Measurements from ENCODE around the gene MTCH1.

MTCH1 gene

GRCh38 chr6:36989264-36989663 is 3.3 kb upstream of the MTCH1 start:
- DNase-seq (ENCODE audit: extremely low read depth, low read depth) = no peak
- TF ChIP-seq, protein P1, sequence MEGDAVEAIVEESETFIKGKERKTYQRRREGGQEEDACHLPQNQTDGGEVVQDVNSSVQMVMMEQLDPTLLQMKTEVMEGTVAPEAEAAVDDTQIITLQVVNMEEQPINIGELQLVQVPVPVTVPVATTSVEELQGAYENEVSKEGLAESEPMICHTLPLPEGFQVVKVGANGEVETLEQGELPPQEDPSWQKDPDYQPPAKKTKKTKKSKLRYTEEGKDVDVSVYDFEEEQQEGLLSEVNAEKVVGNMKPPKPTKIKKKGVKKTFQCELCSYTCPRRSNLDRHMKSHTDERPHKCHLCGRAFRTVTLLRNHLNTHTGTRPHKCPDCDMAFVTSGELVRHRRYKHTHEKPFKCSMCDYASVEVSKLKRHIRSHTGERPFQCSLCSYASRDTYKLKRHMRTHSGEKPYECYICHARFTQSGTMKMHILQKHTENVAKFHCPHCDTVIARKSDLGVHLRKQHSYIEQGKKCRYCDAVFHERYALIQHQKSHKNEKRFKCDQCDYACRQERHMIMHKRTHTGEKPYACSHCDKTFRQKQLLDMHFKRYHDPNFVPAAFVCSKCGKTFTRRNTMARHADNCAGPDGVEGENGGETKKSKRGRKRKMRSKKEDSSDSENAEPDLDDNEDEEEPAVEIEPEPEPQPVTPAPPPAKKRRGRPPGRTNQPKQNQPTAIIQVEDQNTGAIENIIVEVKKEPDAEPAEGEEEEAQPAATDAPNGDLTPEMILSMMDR (IDR thresholded peaks at IDR 0.05; ENCODE audit: low read depth, low read length, missing control alignments) = no peak
- H3K4me3 ChIP-seq (replicated peaks; ENCODE audit: low read depth, low read length) = no peak overlapping the region

- no peak for DNase-seq (ENCODE audit: extremely low read depth, low read depth)
- H3K4me3 ChIP-seq (replicated peaks; ENCODE audit: low read depth, low read length) = peak overlapping the region; percentile 78
- TF ChIP-seq, protein P1 (IDR thresholded peaks at IDR 0.05; ENCODE audit: low read depth, low read length, missing control alignments) = no peak
Measured at GRCh38 chr6:36986704-36987047, 680 bp upstream of the MTCH1 start.

GRCh38 chr6:36985417-36985807 is 584 bp downstream of the MTCH1 start:
- no peak for DNase-seq (ENCODE audit: extremely low read depth, low read depth)
- H3K4me3 ChIP-seq (replicated peaks; ENCODE audit: low read depth, low read length) = peak overlapping the region; percentile 78
- TF ChIP-seq, protein P1 (IDR thresholded peaks at IDR 0.05; ENCODE audit: low read depth, low read length, missing control alignments) = no peak

DNA sequence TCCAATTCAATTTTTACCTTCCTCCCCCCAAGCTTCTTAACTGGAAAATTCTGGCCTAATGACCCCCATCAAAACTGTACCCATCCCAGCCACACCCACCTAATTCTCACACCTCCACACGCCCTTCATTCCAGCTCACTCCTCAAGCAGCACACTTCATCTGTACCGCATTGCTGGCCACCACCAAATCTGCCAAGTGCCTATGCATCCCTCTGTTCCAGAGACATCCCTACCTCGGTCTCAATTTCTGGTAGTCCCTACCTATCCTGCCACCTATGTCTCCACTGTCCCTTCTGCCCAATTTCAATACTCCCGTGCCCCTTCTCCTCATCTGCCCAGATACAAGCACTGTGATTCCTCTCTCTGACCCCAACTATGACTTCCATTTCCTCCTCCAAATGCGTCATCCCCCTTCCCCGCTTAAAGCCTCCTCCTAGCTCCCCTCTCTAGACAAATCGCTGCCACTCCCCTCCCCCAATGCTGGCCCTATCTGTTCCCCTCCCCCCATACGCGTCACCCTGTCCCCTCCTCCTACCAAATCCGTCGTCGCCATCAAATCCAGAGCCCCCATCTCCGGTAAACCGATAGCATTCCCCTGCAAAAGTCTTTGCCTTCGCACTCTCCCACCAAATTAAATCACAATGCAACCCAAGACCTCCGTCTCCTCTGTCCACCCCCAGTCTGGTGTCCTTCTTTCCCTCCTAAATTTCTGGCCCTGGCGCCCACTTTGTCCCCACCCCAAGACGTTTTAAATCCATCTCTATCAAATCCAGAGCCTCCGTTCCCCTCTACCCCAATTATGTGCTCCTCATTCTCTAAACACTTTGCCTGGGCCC is 1.2 kb downstream of the MTCH1 start:
- TF ChIP-seq, protein P1 (IDR thresholded peaks at IDR 0.05; ENCODE audit: low read depth, low read length, missing control alignments) = no peak
- DNase-seq (ENCODE audit: extremely low read depth, low read depth) = peak; percentile 30
- peak overlapping the region; percentile 78 for H3K4me3 ChIP-seq (replicated peaks; ENCODE audit: low read depth, low read length)

DNA sequence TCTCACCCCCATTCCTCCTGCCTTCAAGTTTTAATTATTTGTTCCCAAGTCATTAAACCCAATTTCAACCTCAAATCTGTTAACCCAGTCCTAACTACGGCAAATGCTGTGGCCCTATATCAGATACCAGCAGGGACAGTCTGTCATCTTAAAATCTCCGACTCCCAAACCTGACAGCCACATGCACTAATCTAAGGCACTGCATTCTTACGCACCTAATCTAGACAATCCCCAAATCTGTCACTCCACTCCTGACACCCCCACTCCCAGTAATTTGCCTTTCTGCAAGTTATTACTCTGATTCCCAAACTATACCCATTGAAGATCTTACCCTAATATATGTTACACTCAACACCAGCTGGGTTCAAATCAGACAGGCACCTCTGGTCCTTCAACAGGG is 2.5 kb downstream of the MTCH1 start:
- no peak for DNase-seq (ENCODE audit: extremely low read depth, low read depth)
- TF ChIP-seq, protein P1 (IDR thresholded peaks at IDR 0.05; ENCODE audit: low read depth, low read length, missing control alignments) = no peak
- H3K4me3 ChIP-seq (replicated peaks; ENCODE audit: low read depth, low read length) = peak overlapping the region; percentile 78

DNA sequence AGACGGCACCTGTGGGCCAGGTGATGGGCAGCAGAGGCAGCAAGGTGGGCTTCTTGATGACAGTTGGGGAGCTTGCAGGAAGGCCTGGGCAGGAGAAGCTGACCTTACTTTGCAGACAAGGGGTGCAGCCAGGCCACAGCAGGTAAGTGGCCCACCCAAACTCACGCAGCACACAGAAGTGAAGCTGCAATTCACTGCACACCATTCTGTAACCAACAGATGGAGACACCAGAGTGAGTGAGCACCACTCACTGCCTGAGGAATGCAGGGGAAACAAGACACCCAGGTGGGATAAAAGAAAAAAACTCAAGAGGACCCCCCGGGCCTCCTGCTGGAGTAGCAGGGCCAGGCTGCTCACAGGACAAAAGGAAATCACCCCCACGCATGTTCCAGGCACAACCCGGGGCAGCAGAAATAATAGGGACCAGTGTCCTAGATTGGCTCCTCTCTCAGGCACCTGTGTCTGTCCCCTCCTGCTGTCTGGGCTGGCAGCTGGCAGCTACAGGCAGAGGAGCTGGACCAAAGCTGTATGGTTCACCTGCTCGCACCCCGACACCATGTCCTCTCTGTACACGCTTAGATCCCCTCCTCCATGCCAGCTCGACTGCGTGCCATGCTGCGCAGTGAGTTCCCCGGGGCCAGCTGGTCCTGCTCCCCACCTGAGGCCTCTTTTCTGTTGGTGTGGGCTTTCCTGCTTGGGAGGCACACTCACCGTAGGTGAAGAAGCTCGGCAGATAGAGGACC is 4.9 kb downstream of the MTCH1 start:
- DNase-seq (ENCODE audit: extremely low read depth, low read depth) = no peak
- TF ChIP-seq, protein P1 (IDR thresholded peaks at IDR 0.05; ENCODE audit: low read depth, low read length, missing control alignments) = no peak
- H3K4me3 ChIP-seq (replicated peaks; ENCODE audit: low read depth, low read length) = no peak overlapping the region

All from HFF-Myc (cell line).